Measurements from ENCODE around the gene ERBB4.

The ERBB4 gene

DNA sequence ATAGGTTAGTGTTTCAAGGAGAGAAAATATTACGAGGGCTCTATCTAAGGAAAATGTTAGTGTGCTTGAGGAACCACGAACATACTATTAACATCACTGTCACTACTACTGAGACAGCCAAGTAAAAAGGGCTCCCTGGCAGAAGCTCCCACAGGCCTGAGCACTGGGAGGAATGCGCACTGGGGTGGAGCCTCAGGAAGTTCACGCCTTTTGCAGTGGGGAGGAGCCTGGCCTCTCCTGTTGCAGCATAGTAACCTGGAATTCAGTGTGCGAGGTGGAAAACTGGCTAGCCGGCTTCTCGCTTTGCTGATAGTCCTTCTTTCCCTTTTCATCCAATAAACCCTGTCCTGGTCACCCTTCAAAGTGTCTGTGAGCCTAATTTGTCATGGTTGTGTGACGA is 250.3 kb downstream of the ERBB4 start:
- DNase-seq (ENCODE audit: low read depth): no peak
- H3K4me3 ChIP-seq (ENCODE audit: low read length): no peak overlapping the region
- TF ChIP-seq, protein P1, sequence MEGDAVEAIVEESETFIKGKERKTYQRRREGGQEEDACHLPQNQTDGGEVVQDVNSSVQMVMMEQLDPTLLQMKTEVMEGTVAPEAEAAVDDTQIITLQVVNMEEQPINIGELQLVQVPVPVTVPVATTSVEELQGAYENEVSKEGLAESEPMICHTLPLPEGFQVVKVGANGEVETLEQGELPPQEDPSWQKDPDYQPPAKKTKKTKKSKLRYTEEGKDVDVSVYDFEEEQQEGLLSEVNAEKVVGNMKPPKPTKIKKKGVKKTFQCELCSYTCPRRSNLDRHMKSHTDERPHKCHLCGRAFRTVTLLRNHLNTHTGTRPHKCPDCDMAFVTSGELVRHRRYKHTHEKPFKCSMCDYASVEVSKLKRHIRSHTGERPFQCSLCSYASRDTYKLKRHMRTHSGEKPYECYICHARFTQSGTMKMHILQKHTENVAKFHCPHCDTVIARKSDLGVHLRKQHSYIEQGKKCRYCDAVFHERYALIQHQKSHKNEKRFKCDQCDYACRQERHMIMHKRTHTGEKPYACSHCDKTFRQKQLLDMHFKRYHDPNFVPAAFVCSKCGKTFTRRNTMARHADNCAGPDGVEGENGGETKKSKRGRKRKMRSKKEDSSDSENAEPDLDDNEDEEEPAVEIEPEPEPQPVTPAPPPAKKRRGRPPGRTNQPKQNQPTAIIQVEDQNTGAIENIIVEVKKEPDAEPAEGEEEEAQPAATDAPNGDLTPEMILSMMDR (IDR thresholded peaks at IDR 0.05; ENCODE audit: insufficient read depth, low read depth, low read length, missing control alignments): no peak

DNA sequence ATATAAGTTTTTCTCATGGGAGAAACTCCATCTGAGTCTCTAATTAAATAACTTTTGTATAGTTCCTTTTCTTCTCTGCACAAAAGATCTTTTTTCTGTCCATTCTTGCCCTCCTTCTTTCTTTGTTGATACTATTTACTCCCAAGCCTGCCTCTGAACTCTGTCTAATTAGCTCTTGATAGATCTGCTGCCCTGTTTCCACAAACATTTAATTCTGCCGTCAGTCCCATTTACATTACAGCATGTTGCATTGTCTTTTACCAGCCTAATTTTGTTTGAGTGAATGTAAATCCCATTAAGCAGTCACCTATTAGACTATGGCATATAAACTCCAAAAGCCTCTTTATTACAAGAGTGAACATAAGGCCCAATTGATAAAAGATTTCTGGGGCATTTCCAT is 254.4 kb downstream of the ERBB4 start:
- TF ChIP-seq, protein P1 (IDR thresholded peaks at IDR 0.05; ENCODE audit: insufficient read depth, low read depth, low read length, missing control alignments): no peak
- H3K4me3 ChIP-seq (ENCODE audit: low read length): no peak overlapping the region
- no peak for DNase-seq (ENCODE audit: low read depth)

DNA sequence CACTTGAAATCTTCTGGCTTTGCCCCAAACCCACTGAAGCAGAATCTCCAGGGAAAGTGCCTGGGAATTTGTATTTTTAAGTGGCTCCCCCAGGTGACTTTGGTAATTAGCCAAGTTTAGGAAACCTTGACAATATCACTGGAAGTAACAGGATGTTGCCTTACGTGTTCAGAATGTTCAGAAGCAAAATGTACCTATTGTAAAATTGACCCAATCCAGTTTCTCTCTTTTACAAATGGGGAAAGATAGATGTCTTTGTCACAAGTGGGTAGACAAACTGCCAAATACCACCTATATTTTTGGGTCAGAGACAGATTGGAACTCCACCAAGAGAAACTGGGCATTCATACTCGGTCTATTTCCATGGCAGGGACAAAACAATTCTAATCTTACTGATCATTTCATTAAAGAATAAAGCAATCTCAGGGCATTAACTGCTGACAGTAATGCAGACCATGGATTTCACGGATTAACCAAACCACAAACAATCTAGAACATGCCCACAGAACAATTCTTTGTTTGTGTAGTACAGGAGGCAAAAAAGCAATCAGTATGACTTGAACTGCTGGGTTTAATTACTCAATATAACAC is 255.8 kb downstream of the ERBB4 start:
- TF ChIP-seq, protein P1 (IDR thresholded peaks at IDR 0.05; ENCODE audit: insufficient read depth, low read depth, low read length, missing control alignments): no peak
- peak; percentile 4 for DNase-seq (ENCODE audit: low read depth)
- no peak overlapping the region for H3K4me3 ChIP-seq (ENCODE audit: low read length)

DNA sequence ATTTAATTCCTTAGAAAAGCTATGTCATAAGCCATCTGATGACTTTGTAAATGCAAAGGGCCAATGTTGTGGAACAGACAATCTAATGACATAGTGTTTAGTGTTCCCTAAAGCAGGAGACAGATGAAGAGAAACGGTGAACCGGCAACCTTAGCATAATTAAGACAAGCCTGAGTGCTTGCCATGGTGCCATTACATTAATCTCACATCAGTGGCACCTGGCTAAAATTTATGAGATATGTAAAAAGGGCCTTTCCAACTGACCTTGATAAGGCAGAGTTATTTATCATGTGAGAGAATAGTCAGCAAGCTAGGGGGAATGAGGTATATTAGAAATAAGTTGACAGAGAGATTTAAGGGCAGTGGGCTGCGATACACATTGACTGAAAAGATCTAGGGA is 261.8 kb downstream of the ERBB4 start:
- no peak for DNase-seq (ENCODE audit: low read depth)
- TF ChIP-seq, protein P1 (IDR thresholded peaks at IDR 0.05; ENCODE audit: insufficient read depth, low read depth, low read length, missing control alignments): no peak
- H3K4me3 ChIP-seq (ENCODE audit: low read length): no peak overlapping the region

DNA sequence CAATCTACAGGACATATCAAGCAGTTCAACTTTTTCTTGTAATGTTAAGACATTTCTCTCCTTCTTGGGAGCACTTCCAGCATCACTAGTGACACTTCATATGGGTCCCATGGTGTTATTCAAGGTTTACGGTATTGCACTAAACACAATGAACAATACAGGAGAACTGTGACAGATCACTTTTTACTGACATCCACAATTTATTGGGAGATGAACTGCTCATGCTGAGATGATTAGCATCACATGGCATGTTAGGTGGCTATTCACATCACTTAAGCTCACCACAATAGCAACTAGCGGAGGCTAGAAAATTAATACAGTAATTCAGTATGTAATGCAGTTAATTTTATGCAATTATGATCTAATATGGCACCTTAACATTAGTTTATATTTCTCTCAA is 264.4 kb downstream of the ERBB4 start:
- TF ChIP-seq, protein P1 (IDR thresholded peaks at IDR 0.05; ENCODE audit: insufficient read depth, low read depth, low read length, missing control alignments): no peak
- no peak for DNase-seq (ENCODE audit: low read depth)
- no peak overlapping the region for H3K4me3 ChIP-seq (ENCODE audit: low read length)

DNA sequence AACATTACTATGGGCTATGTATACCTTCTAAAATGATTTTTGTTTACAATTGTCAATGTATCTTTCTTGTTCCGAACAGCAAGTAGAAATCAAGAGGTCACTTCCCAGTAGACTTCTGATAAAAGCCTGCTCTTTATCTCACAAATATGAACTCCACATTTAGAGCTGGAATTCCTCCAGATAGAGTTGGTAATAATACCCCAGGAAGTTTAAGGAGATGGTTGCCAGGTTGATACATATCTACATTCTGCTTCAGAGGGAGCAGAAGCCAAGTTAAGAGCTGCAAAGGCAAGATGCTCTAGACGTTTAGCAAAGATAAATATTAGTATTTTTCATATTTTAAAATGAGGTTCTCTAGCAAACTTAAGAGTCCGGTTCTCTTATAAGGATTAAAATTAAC is 267.0 kb downstream of the ERBB4 start:
- TF ChIP-seq, protein P1 (IDR thresholded peaks at IDR 0.05; ENCODE audit: insufficient read depth, low read depth, low read length, missing control alignments): no peak
- no peak for DNase-seq (ENCODE audit: low read depth)
- H3K4me3 ChIP-seq (ENCODE audit: low read length): no peak overlapping the region

DNA sequence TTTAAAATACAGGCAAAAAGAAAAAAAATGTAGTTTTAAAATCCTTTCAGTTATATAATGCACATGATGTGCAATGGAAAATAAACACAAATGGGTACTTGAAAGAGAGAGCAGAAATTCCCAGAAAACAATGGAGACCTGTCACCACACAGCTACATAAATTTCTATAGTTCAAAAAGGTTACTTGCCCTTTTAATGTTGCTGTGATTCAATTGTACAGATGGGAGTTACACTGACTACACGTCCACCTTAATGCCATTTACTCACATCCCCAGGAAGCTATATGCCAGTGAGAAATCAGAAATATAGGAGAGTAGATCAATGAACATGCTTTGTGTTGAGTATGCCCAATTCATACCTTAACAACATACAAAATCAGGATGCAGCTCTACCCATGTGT is 269.6 kb downstream of the ERBB4 start:
- DNase-seq (ENCODE audit: low read depth): no peak
- TF ChIP-seq, protein P1 (IDR thresholded peaks at IDR 0.05; ENCODE audit: insufficient read depth, low read depth, low read length, missing control alignments): no peak
- H3K4me3 ChIP-seq (ENCODE audit: low read length): no peak overlapping the region

All from epithelial cell of esophagus (primary cell).